Neural cell (in vitro differentiated cells): ENCODE measurements around the gene TLE7. TPM values are rescaled to one million over a fixed set of nuclear protein-coding genes. Genes with fewer than 3 reads are reported as not detected.

Source experiments
- H2AFZ ChIP-seq: fragments of 200-600, 300-800 bp; sonication (generic), shearing (Covaris generic); 2 replicates; pipeline ENCODE4 v1.6.0; 2014; ENCODE audit warnings: low read depth, mild to moderate bottlenecking, antibody characterized with exemption, low read length, moderate library complexity
- H3F3A ChIP-seq: fragments of 200-600 bp; shearing (Covaris generic); 2 replicates; pipeline ENCODE4 v1.6.1; 2016; ENCODE audit warnings: mild to moderate bottlenecking, moderate library complexity, mixed read lengths, antibody characterized with exemption, low read length; ENCODE audit not compliant: insufficient read depth, poor library complexity, severe bottlenecking
- H3K27ac ChIP-seq: fragments of 200-600, 300-800 bp; sonication (generic), shearing (Covaris generic); 2 replicates; pipeline ENCODE4 v1.5.1; 2014; ENCODE audit warnings: mild to moderate bottlenecking, low read length, moderate library complexity
- H3K27me3 ChIP-seq: fragments of 300-800, 200-600 bp; sonication (generic), shearing (Covaris generic); 2 replicates; pipeline ENCODE4 v1.6.0; 2014; ENCODE audit warnings: mild to moderate bottlenecking, low read depth, low read length, moderate library complexity; ENCODE audit not compliant: insufficient read depth
- H3K36me3 ChIP-seq: fragments of 300-800, 200-600 bp; sonication (generic), shearing (Covaris generic); 2 replicates; pipeline ENCODE4 v1.5.1; 2014; ENCODE audit warnings: mild to moderate bottlenecking, antibody characterized with exemption, low read length, moderate library complexity; ENCODE audit not compliant: insufficient read depth
- H3K4me2 ChIP-seq: fragments of 300-800, 200-600 bp; sonication (generic), shearing (Covaris generic); 2 replicates; pipeline ENCODE4 v1.6.0; 2014; ENCODE audit warnings: mild to moderate bottlenecking, low read length
- H3K4me3 ChIP-seq: fragments of 300-800, 200-600 bp; sonication (generic), shearing (Covaris generic); 2 replicates; pipeline ENCODE4 v1.5.1; 2014; ENCODE audit warnings: mild to moderate bottlenecking, low read length, moderate library complexity
- H3K79me2 ChIP-seq: fragments of 200-600 bp; shearing (Covaris generic); replicated peaks from 2 replicates; pipeline ENCODE4 v1.6.0; 2014; ENCODE audit warnings: mild to moderate bottlenecking, low read length, moderate library complexity; ENCODE audit not compliant: insufficient read depth
- H3K9ac ChIP-seq: fragments of 300-800, 200-600 bp; sonication (generic), shearing (Covaris generic); 2 replicates; pipeline ENCODE4 v1.6.1; 2016; ENCODE audit warnings: mild to moderate bottlenecking, low read length, mixed read lengths
- H3K9me2 ChIP-seq: fragments of 200-600 bp; shearing (Covaris generic); 2 replicates; pipeline ENCODE4 v1.6.1; 2016; ENCODE audit warnings: mild to moderate bottlenecking, low read length, mixed read lengths; ENCODE audit not compliant: insufficient read depth
- H3K9me3 ChIP-seq: fragments of 200-600, 300-800 bp; sonication (generic), shearing (Covaris generic); 2 replicates; pipeline ENCODE4 v1.6.1; 2016; ENCODE audit warnings: mild to moderate bottlenecking, mixed run types, low read length, moderate library complexity, mixed read lengths
- H4K20me1 ChIP-seq: fragments of 200-600 bp; shearing (Covaris generic); 2 replicates; pipeline ENCODE4 v1.6.1; 2016; ENCODE audit warnings: mild to moderate bottlenecking, mixed run types; ENCODE audit not compliant: insufficient read depth
- CTCF ChIP-seq: fragments of 450-650 bp; IDR thresholded peaks from 2 replicates; pipeline ENCODE4 v1.5.1; 2014; ENCODE audit warnings: antibody characterized with exemption, mild to moderate bottlenecking, moderate library complexity; ENCODE audit not compliant: poor library complexity, severe bottlenecking
- EP300 ChIP-seq: fragments of 450-650 bp; conservative IDR thresholded peaks from 2 replicates; pipeline ENCODE4 v1.6.1; 2014; ENCODE audit warnings: antibody characterized with exemption, mild to moderate bottlenecking, moderate library complexity; ENCODE audit not compliant: poor library complexity, severe bottlenecking
- EZH2 ChIP-seq: fragments of 200-600, 300-800 bp; shearing (Covaris generic), sonication (generic); IDR thresholded peaks from 2 replicates; pipeline ENCODE4 v1.6.1; 2014; ENCODE audit warnings: antibody characterized with exemption, low read length, borderline replicate concordance, mild to moderate bottlenecking; ENCODE audit not compliant: insufficient read depth, poor library complexity, severe bottlenecking
- MXI1 ChIP-seq: fragments of 450-650 bp; conservative IDR thresholded peaks from 2 replicates; pipeline ENCODE4 v1.6.1; 2014; ENCODE audit warnings: antibody characterized with exemption, mild to moderate bottlenecking; ENCODE audit not compliant: poor library complexity, severe bottlenecking
- POLR2AphosphoS5 ChIP-seq: IDR thresholded peaks from 2 replicates; pipeline ENCODE4 v1.6.1; 2012
- RAD21 ChIP-seq: fragments of 450-650 bp; conservative IDR thresholded peaks from 2 replicates; pipeline ENCODE4 v1.6.1; 2014; ENCODE audit warnings: antibody characterized with exemption, mild to moderate bottlenecking, moderate library complexity
- SMC3 ChIP-seq: fragments of 450-650 bp; conservative IDR thresholded peaks from 2 replicates; pipeline ENCODE4 v1.6.1; 2014; ENCODE audit warnings: antibody characterized with exemption, mild to moderate bottlenecking, moderate library complexity; ENCODE audit not compliant: poor library complexity
- TAF1 ChIP-seq: IDR thresholded peaks from 2 replicates; pipeline ENCODE4 v1.6.1; 2012; ENCODE audit warnings: low read depth
- polyA plus RNA-seq: library from polyadenylated mRNA; depleted of rRNA; stranded (reverse); fragments of >200 nt; gene quantifications from 2 replicates; pipeline ENCODE4 v1.2.3, GENCODE V29; 2014
- TF ChIP-seq, protein P1 (sequence below): IDR thresholded peaks from 2 replicates; pipeline ENCODE4 v1.6.1; 2012; ENCODE audit warnings: borderline replicate concordance

Gene TLE7
- polyA plus RNA-seq, 1 donor from 2014 or later = not detected

- H3K27ac ChIP-seq = no peak overlapping the region
- no peak overlapping the region for H3K9ac ChIP-seq
- H2AFZ ChIP-seq = no peak overlapping the region
- no peaks in the 10 kb centered on the region for H4K20me1 ChIP-seq
- peaks cover 25% of the 10 kb centered on the region for H3K27me3 ChIP-seq
- no peaks in the 10 kb centered on the region for H3K36me3 ChIP-seq
- no peaks in the 10 kb centered on the region for H3K9me2 ChIP-seq
- no peak for TF ChIP-seq CTCF
- no peak for TF ChIP-seq POLR2AphosphoS5
- no peak for TF ChIP-seq TAF1
- no peak for TF ChIP-seq EZH2
- TF ChIP-seq SMC3 = no peak
- no peak for TF ChIP-seq EP300
- no peak for TF ChIP-seq RAD21
- TF ChIP-seq, protein P1, sequence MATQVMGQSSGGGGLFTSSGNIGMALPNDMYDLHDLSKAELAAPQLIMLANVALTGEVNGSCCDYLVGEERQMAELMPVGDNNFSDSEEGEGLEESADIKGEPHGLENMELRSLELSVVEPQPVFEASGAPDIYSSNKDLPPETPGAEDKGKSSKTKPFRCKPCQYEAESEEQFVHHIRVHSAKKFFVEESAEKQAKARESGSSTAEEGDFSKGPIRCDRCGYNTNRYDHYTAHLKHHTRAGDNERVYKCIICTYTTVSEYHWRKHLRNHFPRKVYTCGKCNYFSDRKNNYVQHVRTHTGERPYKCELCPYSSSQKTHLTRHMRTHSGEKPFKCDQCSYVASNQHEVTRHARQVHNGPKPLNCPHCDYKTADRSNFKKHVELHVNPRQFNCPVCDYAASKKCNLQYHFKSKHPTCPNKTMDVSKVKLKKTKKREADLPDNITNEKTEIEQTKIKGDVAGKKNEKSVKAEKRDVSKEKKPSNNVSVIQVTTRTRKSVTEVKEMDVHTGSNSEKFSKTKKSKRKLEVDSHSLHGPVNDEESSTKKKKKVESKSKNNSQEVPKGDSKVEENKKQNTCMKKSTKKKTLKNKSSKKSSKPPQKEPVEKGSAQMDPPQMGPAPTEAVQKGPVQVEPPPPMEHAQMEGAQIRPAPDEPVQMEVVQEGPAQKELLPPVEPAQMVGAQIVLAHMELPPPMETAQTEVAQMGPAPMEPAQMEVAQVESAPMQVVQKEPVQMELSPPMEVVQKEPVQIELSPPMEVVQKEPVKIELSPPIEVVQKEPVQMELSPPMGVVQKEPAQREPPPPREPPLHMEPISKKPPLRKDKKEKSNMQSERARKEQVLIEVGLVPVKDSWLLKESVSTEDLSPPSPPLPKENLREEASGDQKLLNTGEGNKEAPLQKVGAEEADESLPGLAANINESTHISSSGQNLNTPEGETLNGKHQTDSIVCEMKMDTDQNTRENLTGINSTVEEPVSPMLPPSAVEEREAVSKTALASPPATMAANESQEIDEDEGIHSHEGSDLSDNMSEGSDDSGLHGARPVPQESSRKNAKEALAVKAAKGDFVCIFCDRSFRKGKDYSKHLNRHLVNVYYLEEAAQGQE = no peak
- TF ChIP-seq MXI1 = no peak
- H3K9me3 ChIP-seq = no peaks in the 10 kb centered on the region
- no peaks in the 10 kb centered on the region for H3K79me2 ChIP-seq
- no peak overlapping the region for H3K4me2 ChIP-seq
- no peaks in the 10 kb centered on the region for H3F3A ChIP-seq
- H3K4me3 ChIP-seq = peak overlapping the region; percentile 69
Observed at GRCh38 chr16:71426880-71427615, 14.8 kb downstream of the TLE7 start.

GRCh38 chr16:71426069-71426879 is 15.6 kb downstream of the TLE7 start:
- Histone ChIP-seq H3F3A (no peaks in the 10 kb centered on the region), H3K4me2 (no peak overlapping the region), H3K9me2 (no peaks in the 10 kb centered on the region), H3K27ac (peak overlapping the region; percentile 30), H3K9ac (peak overlapping the region; percentile 61), H4K20me1 (no peaks in the 10 kb centered on the region), H2AFZ (peak overlapping the region; percentile 25), H3K9me3 (no peaks in the 10 kb centered on the region), H3K36me3 (no peaks in the 10 kb centered on the region), H3K79me2 (no peaks in the 10 kb centered on the region), H3K4me3 (peak overlapping the region; percentile 69), H3K27me3 (peaks cover 25% of the 10 kb centered on the region)
- TF ChIP-seq, protein P1 = peak; percentile 13
- TF ChIP-seq CTCF = peak; percentile 23
- TF ChIP-seq EP300 = no peak
- peak; percentile 59 for TF ChIP-seq MXI1
- no peak for TF ChIP-seq SMC3
- TF ChIP-seq RAD21 = no peak
